Parathyroid adenoma (tissue), 2 donors: ENCODE results near the gene PIP5K1C.

Experiments used
- H2AFZ ChIP-seq: fragments of 300-600 bp; sonication (generic); one replicate; pipeline ENCODE4 v1.7.0; 2017; ENCODE audit warnings: antibody characterized with exemption, mild to moderate bottlenecking
- H3K27ac ChIP-seq: fragments of 300-600 bp; sonication (generic); one replicate; pipeline ENCODE4 v1.7.0; 2017
- H3K27me3 ChIP-seq: fragments of 300-600 bp; sonication (generic); one replicate; pipeline ENCODE4 v1.7.0; 2017; ENCODE audit warnings: low read length; ENCODE audit not compliant: control insufficient read depth, insufficient read depth
- H3K36me3 ChIP-seq: fragments of 300-600 bp; sonication (generic); one replicate; pipeline ENCODE4 v1.7.0; 2017; ENCODE audit warnings: low read length; ENCODE audit not compliant: control insufficient read depth, insufficient read depth
- H3K4me1 ChIP-seq: fragments of 300-600 bp; sonication (generic); one replicate; pipeline ENCODE4 v1.7.0; 2017; ENCODE audit warnings: control low read depth
- H3K4me2 ChIP-seq: fragments of 300-600 bp; sonication (generic); one replicate; pipeline ENCODE4 v1.7.0; 2017; ENCODE audit warnings: low read length
- H3K4me3 ChIP-seq: fragments of 300-600 bp; sonication (generic); one replicate; pipeline ENCODE4 v1.7.0; 2017; ENCODE audit warnings: low read depth, low read length
- H3K79me2 ChIP-seq: fragments of 300-600 bp; sonication (generic); one replicate; pipeline ENCODE4 v1.7.0; 2017; ENCODE audit warnings: control low read depth
- H3K9ac ChIP-seq: fragments of 300-600 bp; sonication (generic); one replicate; pipeline ENCODE4 v1.7.0; 2017; ENCODE audit warnings: mild to moderate bottlenecking
- H3K9me3 ChIP-seq: fragments of 300-600 bp; sonication (generic); one replicate; pipeline ENCODE4 v1.7.0; 2017; ENCODE audit warnings: low read length; ENCODE audit not compliant: control insufficient read depth
- TF ChIP-seq, protein P1 (sequence below): fragments of 300-600 bp; sonication (generic); IDR thresholded peaks from one replicate; pipeline ENCODE4 v1.7.0; 2017; ENCODE audit warnings: antibody characterized with exemption, mild to moderate bottlenecking
- donor health status: primary hyperparathyroidism.

PIP5K1C gene

GRCh38 chr19:3698974-3699740 lies 1.1 kb downstream of the PIP5K1C start:
- Histone ChIP-seq H3K27ac (peak overlapping the region; percentile 68), H3K4me3 (peak overlapping the region; percentile 68), H3K36me3 (no peaks in the 10 kb centered on the region), H3K4me1 (peaks cover 5% of the 10 kb centered on the region), H3K4me2 (peak overlapping the region; percentile 96), H2AFZ (peak overlapping the region; percentile 62), H3K27me3 (no peaks in the 10 kb centered on the region), H3K9ac (peak overlapping the region; percentile 53), H3K9me3 (no peaks in the 10 kb centered on the region), H3K79me2 (peaks cover 36% of the 10 kb centered on the region)
- TF ChIP-seq, protein P1, sequence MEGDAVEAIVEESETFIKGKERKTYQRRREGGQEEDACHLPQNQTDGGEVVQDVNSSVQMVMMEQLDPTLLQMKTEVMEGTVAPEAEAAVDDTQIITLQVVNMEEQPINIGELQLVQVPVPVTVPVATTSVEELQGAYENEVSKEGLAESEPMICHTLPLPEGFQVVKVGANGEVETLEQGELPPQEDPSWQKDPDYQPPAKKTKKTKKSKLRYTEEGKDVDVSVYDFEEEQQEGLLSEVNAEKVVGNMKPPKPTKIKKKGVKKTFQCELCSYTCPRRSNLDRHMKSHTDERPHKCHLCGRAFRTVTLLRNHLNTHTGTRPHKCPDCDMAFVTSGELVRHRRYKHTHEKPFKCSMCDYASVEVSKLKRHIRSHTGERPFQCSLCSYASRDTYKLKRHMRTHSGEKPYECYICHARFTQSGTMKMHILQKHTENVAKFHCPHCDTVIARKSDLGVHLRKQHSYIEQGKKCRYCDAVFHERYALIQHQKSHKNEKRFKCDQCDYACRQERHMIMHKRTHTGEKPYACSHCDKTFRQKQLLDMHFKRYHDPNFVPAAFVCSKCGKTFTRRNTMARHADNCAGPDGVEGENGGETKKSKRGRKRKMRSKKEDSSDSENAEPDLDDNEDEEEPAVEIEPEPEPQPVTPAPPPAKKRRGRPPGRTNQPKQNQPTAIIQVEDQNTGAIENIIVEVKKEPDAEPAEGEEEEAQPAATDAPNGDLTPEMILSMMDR = no peak

- no peaks in the 10 kb centered on the region for H3K27me3 ChIP-seq
These were observed 1.8 kb downstream of the PIP5K1C start for GRCh38 chr19:3698386-3698950.

DNA sequence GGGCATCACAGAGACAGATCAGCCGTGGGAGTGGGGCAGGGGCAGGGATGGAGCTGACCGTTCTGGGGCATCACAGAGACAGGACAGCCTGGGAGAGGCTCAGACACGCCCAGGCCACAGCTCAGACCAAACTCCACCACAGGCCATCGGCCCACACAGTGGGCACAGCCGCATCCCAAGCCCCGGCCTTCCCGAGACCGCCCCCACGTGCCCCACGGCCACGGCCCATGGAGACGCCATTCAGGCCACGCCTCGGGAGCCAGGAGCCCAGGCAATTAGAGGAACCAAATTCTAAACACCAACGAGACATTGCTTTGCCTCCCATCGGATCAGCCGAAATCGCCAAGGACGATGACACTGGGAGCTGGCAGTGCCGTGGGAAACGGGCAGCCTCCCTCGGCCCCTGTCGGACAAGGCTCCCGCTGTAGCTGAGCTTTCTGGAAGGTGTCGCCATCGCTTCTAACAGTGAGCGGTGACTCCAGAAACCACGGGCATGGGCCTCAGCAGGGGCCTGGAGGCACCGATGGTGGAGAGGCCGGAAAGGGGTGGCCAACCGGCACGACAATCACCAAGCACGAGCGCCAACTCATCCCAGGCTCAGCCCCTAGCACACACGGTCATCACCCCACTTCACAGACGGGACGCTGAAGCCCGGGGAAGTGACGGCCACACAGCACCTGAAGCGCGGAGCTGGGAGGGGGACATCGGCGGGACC lies 2.4 kb downstream of the PIP5K1C start:
- Histone ChIP-seq H3K36me3 (no peaks in the 10 kb centered on the region), H3K9ac (no peak overlapping the region), H3K79me2 (peaks cover 36% of the 10 kb centered on the region), H3K9me3 (no peaks in the 10 kb centered on the region), H3K27ac (no peak overlapping the region), H3K4me1 (peaks cover 5% of the 10 kb centered on the region), H3K27me3 (no peaks in the 10 kb centered on the region), H3K4me3 (no peak overlapping the region), H2AFZ (no peak overlapping the region), H3K4me2 (no peak overlapping the region)
- TF ChIP-seq, protein P1 = no peak

More at GRCh38 chr19:3698386-3698950, 1.8 kb downstream of the PIP5K1C start:
- no peak overlapping the region for H3K27ac ChIP-seq
- H3K4me1 ChIP-seq = peaks cover 5% of the 10 kb centered on the region
- H3K4me3 ChIP-seq = no peak overlapping the region
- no peak overlapping the region for H2AFZ ChIP-seq
- peak overlapping the region; percentile 47 for H3K4me2 ChIP-seq
- no peaks in the 10 kb centered on the region for H3K9me3 ChIP-seq
- no peak overlapping the region for H3K9ac ChIP-seq
- no peaks in the 10 kb centered on the region for H3K36me3 ChIP-seq
- peaks cover 36% of the 10 kb centered on the region for H3K79me2 ChIP-seq
- TF ChIP-seq, protein P1 = no peak

- TF ChIP-seq, protein P1 = no peak
- Histone ChIP-seq H3K27ac (no peak overlapping the region), H3K4me3 (no peak overlapping the region), H3K27me3 (no peaks in the 10 kb centered on the region), H3K9me3 (no peaks in the 10 kb centered on the region), H2AFZ (no peak overlapping the region), H3K4me1 (peaks cover 5% of the 10 kb centered on the region), H3K4me2 (no peak overlapping the region), H3K36me3 (no peaks in the 10 kb centered on the region), H3K9ac (no peak overlapping the region), H3K79me2 (peaks cover 39% of the 10 kb centered on the region)
These were observed 3.2 kb downstream of the PIP5K1C start for GRCh38 chr19:3697094-3697493.
